GM13976 (cell line): ENCODE measurements around the gene ERO1B.
A peak's percentile ranks its signal among the peaks of the same experiment; 100 is the strongest.

Experiments
- DNase-seq: peaks from one replicate; pipeline ENCODE4 v3.0.0; 2012; ENCODE audit warnings: low spot score
- in situ Hi-C: fragments of 300-500 bp; cut with MboI; formaldehyde crosslinking; loops from one replicate; pipeline ENCODE4 v1.12.0; 2022; ENCODE audit warnings: low sequenced_read_pairs, mixed read lengths, inconsistent platforms; ENCODE audit not compliant: unreplicated experiment
- TF ChIP-seq, protein P1 (sequence below): IDR thresholded peaks from 2 replicates; pipeline ENCODE4 v1.5.1; 2012; ENCODE audit warnings: borderline replicate concordance, mild to moderate bottlenecking; ENCODE audit not compliant: insufficient read depth; ENCODE audit errors: extremely low read depth, missing control alignments, control extremely low read depth

ERO1B gene

DNA sequence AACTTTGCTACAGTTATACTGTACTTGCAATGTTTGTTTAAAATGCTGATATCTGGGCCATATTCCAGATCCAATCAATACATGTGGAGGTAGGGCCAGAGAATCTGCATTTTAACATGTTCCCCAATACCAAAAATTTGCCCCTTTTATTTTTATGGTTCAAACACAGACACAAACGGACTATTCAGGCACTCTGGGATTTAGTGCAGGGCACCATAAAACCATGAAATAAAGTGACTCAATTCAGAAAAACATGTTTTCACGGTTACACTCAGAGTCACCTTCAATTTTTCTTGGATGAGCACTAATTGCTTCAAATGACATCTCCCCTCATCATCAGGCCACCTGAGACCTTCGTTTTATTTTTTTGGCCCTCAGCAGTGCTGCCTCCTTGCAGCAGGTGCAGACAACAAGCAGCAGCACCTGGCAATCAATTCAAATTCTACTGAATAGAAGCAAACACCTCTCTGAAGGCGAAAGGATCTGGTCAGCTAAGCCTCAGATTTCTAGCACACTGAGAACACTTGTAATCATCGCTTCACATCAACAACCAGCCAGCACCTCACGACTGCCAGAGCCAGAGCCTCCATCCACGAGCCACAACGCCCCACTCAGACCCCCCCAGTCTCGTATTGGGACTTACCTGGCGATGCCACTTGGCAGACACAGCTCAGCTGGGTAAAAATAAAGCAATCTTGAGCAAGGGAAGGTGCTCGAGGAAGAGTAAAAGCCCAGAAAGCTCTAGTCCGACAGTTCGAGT, 1.1 kb downstream of the ERO1B start:
- TF ChIP-seq, protein P1, sequence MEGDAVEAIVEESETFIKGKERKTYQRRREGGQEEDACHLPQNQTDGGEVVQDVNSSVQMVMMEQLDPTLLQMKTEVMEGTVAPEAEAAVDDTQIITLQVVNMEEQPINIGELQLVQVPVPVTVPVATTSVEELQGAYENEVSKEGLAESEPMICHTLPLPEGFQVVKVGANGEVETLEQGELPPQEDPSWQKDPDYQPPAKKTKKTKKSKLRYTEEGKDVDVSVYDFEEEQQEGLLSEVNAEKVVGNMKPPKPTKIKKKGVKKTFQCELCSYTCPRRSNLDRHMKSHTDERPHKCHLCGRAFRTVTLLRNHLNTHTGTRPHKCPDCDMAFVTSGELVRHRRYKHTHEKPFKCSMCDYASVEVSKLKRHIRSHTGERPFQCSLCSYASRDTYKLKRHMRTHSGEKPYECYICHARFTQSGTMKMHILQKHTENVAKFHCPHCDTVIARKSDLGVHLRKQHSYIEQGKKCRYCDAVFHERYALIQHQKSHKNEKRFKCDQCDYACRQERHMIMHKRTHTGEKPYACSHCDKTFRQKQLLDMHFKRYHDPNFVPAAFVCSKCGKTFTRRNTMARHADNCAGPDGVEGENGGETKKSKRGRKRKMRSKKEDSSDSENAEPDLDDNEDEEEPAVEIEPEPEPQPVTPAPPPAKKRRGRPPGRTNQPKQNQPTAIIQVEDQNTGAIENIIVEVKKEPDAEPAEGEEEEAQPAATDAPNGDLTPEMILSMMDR = no peak
- in situ Hi-C loops = no loop called here
- DNase-seq = peak; percentile 48

DNA sequence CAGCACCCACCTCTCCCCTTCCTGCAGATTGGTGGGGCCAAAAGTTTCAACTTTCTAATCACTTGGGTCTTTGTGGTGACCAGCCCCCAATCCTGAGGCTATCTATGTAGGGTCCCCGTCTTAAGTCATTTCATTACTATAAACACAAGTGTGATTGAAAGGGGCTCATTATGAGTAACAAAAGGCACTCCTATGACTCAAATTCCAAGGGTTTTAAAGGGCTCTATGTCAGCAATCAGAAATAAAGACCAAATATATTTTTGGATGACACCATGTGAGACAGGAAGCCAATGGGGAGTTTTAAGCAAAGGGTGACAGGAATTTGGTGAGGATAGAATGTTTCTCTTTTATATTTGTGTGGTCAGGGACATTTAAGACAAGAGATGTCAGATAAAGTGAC, 6.2 kb downstream of the ERO1B start:
- in situ Hi-C loops = no loop called here
- DNase-seq = no peak
- TF ChIP-seq, protein P1 = no peak

DNA sequence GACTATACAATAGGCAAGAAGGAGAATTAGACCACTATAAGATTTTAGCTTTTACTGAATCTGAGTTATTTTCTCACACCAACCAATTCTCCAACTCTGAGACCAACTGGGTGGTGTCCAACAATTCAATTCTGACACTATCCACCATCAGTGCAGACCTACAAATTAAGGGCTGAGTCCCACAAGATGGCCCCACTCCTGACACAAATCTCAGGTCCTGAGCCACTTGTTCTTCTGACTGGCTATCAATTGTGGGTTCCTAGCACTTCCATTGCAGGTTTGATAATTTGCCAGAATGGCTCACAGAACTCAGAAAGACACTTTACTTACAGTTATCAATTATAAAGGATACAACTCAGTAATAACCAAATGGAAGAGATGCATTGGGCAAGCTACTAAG, 6.7 kb downstream of the ERO1B start:
- in situ Hi-C loops = no loop called here
- TF ChIP-seq, protein P1 = no peak
- no peak for DNase-seq

DNA sequence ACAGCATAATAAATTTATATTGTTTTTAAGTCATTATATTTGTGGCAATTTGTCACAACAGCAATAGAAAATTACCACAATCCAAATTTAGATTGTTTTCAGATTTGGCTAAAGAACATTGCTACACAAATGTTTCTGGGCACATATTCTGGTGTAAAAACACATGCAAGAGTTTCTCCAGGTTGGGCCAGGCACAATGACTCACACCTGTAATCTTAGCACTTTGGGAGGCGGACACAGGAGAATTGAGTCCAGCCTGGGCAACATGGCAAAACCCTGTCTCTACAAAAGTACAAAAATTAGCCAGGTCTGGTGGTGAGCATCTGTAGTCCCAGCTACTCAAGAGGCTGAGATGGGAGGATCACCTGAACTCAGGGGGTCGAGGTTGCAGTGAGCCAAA, 8.4 kb downstream of the ERO1B start:
- in situ Hi-C loops = no loop called here
- TF ChIP-seq, protein P1 = no peak
- no peak for DNase-seq

DNA sequence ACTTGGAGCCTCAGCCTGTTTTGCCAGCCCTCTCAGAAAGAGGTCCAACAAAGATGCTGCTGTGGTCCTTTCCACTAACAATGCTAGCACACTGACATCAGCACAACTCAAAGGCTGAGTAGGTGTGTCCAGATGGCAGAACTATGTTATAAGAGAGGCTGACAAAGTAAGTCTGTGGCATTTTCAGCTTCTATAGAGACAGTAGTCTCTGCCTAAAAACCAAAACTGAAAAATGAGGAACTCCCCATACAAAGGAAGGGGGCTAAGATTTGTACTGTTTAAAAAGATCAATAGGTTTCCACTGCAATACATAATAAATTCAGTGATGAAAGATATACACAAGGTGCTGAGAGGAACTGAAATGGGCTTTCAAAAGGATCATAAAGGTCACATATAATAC, 12.3 kb downstream of the ERO1B start:
- TF ChIP-seq, protein P1 = no peak
- DNase-seq = peak; percentile 22
- in situ Hi-C loops = no loop called here

DNA sequence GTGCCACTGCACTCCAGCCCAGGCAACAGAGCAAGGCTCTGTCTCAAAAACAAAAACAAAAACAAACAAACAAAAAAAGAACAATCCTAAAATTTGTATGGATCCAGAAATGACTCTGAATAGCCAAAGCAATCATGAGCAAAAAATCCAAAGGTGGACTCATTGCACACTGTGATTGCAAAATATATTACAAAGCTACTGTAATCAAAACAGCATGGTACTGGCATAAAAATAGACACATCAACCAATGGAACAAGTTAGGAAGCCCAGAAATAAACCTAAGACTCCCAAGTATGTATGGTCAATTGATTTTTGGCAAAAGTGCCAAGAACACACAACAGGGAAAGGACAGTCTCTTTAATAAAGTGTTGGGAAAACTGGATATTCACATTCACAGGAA, 19.9 kb downstream of the ERO1B start:
- DNase-seq = no peak
- in situ Hi-C loops = no loop called here
- TF ChIP-seq, protein P1 = no peak

DNA sequence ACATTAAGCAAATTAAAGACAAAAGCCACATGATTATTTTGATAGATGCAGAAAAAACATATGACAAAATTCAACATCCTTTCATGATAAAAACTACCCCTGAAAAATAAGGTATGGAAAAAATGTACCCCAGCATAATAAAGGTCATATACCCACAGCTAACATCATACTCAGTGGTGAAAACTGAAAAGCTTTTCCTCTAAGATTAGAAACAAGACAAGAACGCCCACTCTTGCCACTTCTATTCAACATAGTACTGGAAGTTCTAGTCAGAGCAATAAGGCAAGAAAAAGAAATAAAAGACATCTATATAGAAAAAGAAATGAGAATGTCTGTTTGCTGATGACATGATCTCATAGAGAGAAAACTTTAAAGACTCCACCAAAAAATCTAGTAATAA, 20.7 kb downstream of the ERO1B start:
- in situ Hi-C loops = no loop called here
- no peak for DNase-seq
- TF ChIP-seq, protein P1 = no peak
